LHCN-M2 (cell line): ENCODE measurements around the gene TRIO. TPM values are rescaled to one million over a fixed set of nuclear protein-coding genes. Genes with fewer than 3 reads are reported as not detected.

Source experiments
- DNase-seq: peaks from one replicate; pipeline ENCODE4 v3.0.0-alpha.2; 2012; ENCODE audit warnings: low read depth
- total RNA-seq: library from RNA; depleted of rRNA; stranded (reverse); fragments of >200 nt; gene quantifications from 2 replicates; pipeline ENCODE4 v1.2.3, GENCODE V29; 2014

Gene TRIO
- total RNA-seq, 1 experiment from 2014 or later = 168 TPM

GRCh38 chr5:14146725-14147124 lies 3.6 kb downstream of the TRIO start:
- DNase-seq = no peak

GRCh38 chr5:14147210-14147609 lies 4.1 kb downstream of the TRIO start:
- no peak for DNase-seq

GRCh38 chr5:14148483-14148882 lies 5.3 kb downstream of the TRIO start:
- DNase-seq = no peak

GRCh38 chr5:14148890-14149671 lies 5.9 kb downstream of the TRIO start:
- no peak for DNase-seq

GRCh38 chr5:14149672-14150274 lies 6.6 kb downstream of the TRIO start:
- no peak for DNase-seq

- DNase-seq = no peak
Observed at GRCh38 chr5:14151416-14151815, 8.3 kb downstream of the TRIO start.

- no peak for DNase-seq
Observed at GRCh38 chr5:14153071-14153864, 10.1 kb downstream of the TRIO start.

GRCh38 chr5:14153932-14154731 lies 11.0 kb downstream of the TRIO start:
- peak; percentile 77 for DNase-seq

GRCh38 chr5:14155075-14155474 lies 11.9 kb downstream of the TRIO start:
- DNase-seq = no peak

- DNase-seq = no peak
Observed at GRCh38 chr5:14155739-14156138, 12.6 kb downstream of the TRIO start.

- no peak for DNase-seq
Observed at GRCh38 chr5:14156290-14156649, 13.1 kb downstream of the TRIO start.

GRCh38 chr5:14156650-14157492 lies 13.7 kb downstream of the TRIO start:
- DNase-seq = peak; percentile 99

- no peak for DNase-seq
Observed at GRCh38 chr5:14157493-14157782, 14.3 kb downstream of the TRIO start.

- no peak for DNase-seq
Observed at GRCh38 chr5:14158890-14159666, 15.9 kb downstream of the TRIO start.

- no peak for DNase-seq
Observed at GRCh38 chr5:14161825-14162556, 18.8 kb downstream of the TRIO start.

GRCh38 chr5:14164164-14165163 lies 21.3 kb downstream of the TRIO start:
- DNase-seq = no peak

- peak; percentile 79 for DNase-seq
Observed at GRCh38 chr5:14165375-14166106, 22.4 kb downstream of the TRIO start.

- no peak for DNase-seq
Observed at GRCh38 chr5:14166437-14166836, 23.3 kb downstream of the TRIO start.
